ENCODE results near the gene KIAA0319L. TPM values are rescaled to one million over a fixed set of nuclear protein-coding genes. Genes with fewer than 3 reads are reported as not detected.

The KIAA0319L gene
- total RNA-seq, 2 donors from 2014 or later: 62.4 to 62.6 TPM

DNA sequence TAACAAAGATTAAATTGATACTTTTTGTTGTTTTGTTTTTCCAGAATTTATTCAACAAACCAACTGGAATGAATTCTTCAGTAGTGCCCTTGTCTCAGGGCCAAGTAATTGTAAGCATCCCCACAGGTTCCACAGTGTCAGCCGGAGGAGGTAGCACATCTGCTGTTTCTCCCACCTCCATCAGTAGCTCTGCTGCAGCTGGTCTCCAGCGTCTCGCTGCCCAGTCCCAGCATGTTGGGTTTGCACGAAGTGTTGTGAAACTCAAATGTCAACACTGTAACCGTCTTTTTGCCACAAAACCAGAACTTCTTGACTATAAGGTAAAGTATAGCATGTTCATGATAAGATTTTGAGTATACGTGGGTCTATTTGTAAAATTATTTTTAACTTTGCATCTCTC is 170.2 kb downstream of the KIAA0319L start:
- ATAC-seq (ENCODE audit: insufficient number of reproducible peaks, low FRiP score, low read depth): no peak
- Histone ChIP-seq H3K4me3 (no peak overlapping the region), H3K9me3 (no peaks in the 10 kb centered on the region), H3K4me1 (ENCODE audit: control insufficient read depth in 1 of 2, low read depth in 2 of 2) (no peaks in the 10 kb centered on the region), H3K27me3 (replicated peaks; ENCODE audit: insufficient read depth) (no peaks in the 10 kb centered on the region), H3K36me3 (peaks cover 10% of the 10 kb centered on the region), H3K27ac (no peak overlapping the region)
- TF ChIP-seq, protein P1, sequence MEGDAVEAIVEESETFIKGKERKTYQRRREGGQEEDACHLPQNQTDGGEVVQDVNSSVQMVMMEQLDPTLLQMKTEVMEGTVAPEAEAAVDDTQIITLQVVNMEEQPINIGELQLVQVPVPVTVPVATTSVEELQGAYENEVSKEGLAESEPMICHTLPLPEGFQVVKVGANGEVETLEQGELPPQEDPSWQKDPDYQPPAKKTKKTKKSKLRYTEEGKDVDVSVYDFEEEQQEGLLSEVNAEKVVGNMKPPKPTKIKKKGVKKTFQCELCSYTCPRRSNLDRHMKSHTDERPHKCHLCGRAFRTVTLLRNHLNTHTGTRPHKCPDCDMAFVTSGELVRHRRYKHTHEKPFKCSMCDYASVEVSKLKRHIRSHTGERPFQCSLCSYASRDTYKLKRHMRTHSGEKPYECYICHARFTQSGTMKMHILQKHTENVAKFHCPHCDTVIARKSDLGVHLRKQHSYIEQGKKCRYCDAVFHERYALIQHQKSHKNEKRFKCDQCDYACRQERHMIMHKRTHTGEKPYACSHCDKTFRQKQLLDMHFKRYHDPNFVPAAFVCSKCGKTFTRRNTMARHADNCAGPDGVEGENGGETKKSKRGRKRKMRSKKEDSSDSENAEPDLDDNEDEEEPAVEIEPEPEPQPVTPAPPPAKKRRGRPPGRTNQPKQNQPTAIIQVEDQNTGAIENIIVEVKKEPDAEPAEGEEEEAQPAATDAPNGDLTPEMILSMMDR (IDR thresholded peaks at IDR 0.05): no peak
- no peak for DNase-seq (ENCODE audit: low spot score)

DNA sequence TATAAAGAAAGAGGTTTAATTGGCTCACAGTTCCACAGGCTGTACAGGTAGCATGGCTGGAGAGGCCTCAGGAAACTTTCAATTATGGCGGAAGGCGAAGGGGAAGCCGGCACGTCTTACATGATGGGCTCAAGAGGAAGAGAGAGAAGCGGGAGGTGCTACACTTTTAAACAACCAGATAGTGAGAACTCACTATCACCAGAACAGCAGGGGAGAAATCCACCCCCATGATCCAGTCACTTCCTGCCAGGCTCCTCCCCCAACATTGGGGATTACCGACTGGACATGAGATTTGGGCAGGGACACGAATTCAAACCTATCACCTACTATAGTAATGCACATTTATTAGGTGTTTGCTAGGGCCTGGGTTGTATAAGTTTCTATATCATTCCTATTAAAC is 170.9 kb downstream of the KIAA0319L start:
- Histone ChIP-seq H3K27ac (no peak overlapping the region), H3K4me1 (ENCODE audit: control insufficient read depth in 1 of 2, low read depth in 2 of 2) (no peaks in the 10 kb centered on the region), H3K9me3 (no peaks in the 10 kb centered on the region), H3K36me3 (peaks cover 10% of the 10 kb centered on the region), H3K27me3 (replicated peaks; ENCODE audit: insufficient read depth) (no peaks in the 10 kb centered on the region), H3K4me3 (no peak overlapping the region)
- DNase-seq (ENCODE audit: low spot score) (no peak), ATAC-seq (ENCODE audit: insufficient number of reproducible peaks, low FRiP score, low read depth) (no peak)
- TF ChIP-seq, protein P1 (IDR thresholded peaks at IDR 0.05): no peak

Other genes starting within 250 kb of the KIAA0319L start
- gene NCDN, start 396 bp upstream of the KIAA0319L start, total RNA-seq: 10 to 100 TPM; 21.0 to 39.0 TPM
- 1 to 10 TPM in 1 of 2 donors, not detected in 1; 4.7 TPM for gene TFAP2E, start 15.9 kb upstream of the KIAA0319L start, total RNA-seq
- 10 to 100 TPM; 32.4 to 39.6 TPM for gene PSMB2, start 84.1 kb upstream of the KIAA0319L start, total RNA-seq
- gene C1orf216, start 161.5 kb upstream of the KIAA0319L start, total RNA-seq: 10 to 100 TPM; 23.4 to 39.7 TPM
- under 1 TPM; 0.27 to 0.56 TPM for gene CLSPN, start 212.6 kb upstream of the KIAA0319L start, total RNA-seq

All from thoracic aorta (tissue), 2 donors.